HG02938 (cell line): ENCODE data around the gene NKX6-2.

Source experiments
- ATAC-seq: cut with Tn5 transposase; IDR thresholded peaks from one replicate; pipeline ENCODE4 v1.9.1; 2021; ENCODE audit warnings: mild to moderate bottlenecking, moderate library complexity; ENCODE audit not compliant: unreplicated experiment

NKX6-2 gene

DNA sequence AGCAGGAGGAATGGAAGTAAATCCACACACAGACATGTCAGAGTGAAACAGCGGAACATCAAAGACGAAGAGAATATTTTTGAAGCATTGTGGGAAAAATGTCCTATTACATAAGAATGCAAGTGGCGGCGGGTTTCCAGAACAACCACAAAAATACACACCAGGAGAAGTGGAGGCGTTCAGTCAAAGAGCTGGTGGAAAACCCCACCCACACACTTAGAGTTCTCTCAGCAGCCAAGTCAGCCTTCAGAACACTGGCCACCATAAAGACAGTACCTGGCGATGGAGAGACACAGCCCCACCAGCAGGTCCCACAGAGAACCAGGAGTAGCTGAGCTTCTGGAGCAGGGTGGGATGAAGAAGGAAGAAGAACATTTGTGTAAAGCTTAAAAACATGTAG is 23.7 kb downstream of the NKX6-2 start:
- ATAC-seq = no peak

DNA sequence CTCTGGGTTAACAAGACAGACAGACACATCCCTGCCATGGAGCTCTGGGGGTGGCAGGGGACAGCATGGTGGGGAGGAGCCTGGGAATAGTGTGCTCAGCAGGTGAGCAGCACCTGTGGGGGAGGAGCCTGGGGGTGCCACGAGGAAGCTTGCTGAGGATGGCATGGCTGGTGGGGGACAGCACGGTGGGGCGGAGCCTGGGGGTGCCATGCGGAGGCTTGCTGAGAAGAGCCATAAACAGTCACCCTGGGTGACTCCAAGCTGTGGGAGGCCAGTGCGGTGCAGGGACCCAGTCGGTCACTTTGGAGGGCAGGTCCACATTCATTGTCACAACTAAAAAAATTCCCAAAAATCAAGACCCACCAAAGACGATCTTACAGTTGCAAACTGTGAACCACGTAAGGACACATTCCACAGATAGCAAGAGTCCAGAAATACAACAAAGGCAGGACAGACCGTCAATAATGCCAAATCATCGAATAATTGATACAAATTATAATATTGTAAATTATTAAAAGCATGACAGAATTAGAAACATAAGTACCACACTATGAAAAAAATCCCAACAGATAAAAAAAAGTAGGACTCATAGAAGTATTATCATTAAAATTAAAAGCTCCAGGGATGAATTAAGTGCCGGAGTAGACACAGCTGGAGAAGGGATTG is 24.4 kb downstream of the NKX6-2 start:
- no peak for ATAC-seq

GRCh38 chr10:132758865-132759264 is 27.1 kb downstream of the NKX6-2 start:
- ATAC-seq = no peak

DNA sequence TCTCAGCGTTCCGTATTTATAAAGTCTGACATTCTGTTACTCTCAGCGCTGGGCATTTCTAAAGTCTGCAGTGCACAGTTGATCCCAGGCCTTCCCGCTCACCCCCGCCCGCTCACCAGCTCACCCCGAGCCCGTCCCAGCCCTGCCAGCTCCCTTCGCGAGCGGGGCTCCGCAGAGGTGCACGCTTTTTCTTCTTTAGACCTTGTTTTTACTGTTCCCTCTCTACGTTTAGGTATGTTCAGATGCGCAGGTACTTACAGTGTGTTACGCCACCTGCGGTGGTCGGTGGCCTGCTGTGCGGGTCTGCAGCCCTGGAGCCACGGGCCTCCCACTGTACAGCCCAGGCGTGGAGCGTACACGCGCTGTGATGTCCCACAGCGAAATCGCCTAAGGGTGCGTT is 28.8 kb downstream of the NKX6-2 start:
- ATAC-seq = no peak

- no peak for ATAC-seq
Measured at GRCh38 chr10:132756591-132756990, 29.4 kb downstream of the NKX6-2 start.

DNA sequence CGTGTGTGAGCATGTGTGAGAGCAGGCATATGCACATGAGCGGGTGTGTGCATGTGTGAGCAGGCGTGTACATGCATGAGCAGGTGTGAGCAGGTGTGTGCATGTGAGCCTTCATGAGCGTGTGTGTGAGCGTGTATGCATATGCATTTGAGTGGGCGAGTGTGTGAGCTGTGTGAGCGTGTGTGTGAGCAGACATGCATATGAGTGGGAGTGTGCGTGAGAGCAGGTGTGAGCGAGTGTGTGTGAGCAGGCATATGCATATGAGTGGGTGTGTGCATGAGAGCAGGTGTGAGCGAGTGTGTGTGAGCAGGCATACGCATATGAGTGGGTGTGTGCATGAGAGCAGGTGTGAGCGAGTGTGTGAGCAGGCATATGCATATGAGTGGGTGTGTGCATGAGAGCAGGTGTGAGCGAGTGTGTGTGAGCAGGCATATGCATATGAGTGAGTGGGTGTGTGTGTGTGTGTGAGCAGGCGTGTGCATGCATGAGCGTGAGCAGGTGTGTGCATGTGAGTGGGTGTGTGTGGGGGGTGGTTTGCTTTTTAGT is 30.7 kb downstream of the NKX6-2 start:
- ATAC-seq = no peak

DNA sequence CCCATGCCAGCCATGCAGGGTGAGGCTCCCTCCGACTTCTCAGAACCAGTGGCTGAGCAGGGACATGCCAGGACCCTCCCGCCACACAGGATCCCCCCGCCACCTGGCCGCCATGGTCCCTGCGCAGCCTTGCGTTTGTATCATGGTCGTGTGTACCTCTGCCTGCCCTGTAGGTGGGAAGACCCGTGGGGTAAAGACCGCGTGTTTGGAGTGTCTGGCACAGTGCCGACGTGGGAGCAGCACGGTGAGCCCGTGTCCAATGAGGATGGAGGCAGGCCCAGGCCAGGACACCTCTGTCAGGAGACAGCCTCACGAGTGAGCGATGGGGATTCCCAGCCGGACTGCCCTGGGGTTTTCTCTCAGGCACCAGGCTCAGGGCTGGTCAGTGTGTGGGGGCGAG is 31.9 kb downstream of the NKX6-2 start:
- no peak for ATAC-seq

GRCh38 chr10:132753596-132753995 is 32.4 kb downstream of the NKX6-2 start:
- ATAC-seq = no peak

DNA sequence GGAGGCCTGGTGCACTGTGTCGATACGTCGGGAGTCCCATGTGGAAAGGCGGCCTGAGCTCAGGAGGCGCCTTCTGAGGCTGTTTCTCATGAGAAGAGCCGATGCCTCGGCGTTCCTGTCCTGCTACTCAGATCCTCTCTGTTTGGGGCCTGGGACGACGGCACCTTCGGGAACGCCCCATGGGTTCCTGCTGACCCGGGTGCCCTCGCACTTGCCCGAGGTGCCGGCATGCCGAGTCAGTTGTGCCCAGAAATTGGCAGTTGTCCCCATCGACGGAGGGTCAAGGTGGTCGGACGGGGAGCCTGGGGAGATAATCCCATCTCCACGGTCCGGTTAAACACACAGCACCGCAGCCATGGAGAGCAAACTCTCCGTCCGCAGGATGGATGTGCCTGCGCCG is 33.0 kb downstream of the NKX6-2 start:
- no peak for ATAC-seq

DNA sequence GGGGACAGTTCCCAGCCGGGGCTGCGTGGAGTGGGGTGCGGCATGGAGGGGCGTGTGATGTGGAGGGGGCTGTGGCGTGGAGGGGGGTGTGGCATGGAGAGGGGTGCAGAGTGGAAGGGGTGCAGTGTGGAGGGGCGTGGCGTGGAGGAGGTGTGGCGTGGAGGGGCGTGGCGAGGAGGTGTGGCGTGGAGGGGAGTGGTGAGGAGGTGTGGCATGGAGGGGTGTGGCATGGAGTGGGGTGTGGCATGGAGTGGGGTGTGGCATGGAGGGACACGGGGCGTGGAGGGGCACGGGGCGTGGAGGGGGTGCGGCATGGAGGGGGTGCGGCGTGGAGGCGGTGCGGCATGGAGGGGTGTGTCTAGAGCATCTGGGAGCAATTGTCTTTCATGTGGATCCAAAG is 33.6 kb downstream of the NKX6-2 start:
- ATAC-seq = no peak

- ATAC-seq = no peak
Measured at GRCh38 chr10:132750936-132751335, 35.0 kb downstream of the NKX6-2 start.

DNA sequence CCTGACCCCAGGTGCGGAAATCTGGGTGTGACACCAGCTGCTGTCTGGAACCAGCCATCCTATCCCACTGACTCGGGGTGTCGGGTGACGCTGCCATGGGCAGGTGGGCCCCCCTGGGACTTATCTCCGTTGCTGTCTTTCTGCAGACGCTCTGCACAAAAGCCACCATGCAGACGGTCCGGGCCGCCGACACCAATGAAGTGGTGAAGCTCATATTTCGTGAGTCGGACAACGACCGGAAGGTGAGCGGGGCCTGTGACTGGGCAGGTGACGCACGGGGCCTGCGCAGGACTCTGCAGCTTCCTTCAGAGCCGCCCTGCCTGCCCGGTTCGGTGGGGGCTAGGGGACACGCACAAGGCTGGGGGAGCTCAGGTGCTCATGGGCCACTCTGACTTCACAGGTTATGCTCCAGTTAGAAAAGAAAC is 36.6 kb downstream of the NKX6-2 start:
- ATAC-seq = no peak

DNA sequence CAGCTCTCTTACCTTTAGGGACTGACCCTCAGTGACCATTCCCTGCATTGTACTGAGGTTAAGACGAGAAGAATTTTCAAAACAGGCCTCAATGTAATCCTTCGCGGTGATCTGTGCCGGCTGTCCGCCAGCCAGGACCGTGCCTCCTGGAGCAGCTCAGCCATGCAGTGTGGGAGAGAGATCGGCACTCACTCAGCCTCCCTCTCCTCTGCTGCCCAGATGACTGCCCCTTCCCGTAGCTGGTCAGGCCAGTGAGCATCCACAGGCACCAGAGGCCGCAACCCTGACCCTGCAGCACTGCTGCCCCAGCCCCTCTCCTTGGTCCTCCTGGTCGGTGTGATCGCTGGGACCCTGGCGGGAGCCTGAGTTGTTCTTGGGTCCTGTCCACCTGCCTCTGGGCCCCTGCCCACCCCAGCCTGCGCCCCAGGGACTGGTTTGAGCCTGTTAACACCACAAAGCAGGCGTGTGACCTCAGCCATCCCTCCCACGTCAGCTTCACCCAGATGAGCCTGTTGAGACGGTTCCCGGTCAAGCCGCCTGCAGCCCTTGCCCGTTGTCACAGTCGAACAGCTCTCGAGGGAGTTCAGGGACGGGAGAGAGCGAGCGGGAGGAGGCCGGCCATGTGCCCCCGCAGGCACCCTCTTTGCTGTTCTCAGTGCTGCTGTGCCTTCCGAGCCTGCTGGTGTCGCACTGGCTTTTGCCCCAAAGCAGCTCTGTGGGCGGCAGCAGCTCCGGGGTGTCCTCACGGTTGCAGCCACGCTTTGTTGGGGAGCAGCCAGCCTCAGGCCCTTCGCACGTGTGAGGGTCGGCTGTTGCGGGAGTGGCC is 37.2 kb downstream of the NKX6-2 start:
- no peak for ATAC-seq

DNA sequence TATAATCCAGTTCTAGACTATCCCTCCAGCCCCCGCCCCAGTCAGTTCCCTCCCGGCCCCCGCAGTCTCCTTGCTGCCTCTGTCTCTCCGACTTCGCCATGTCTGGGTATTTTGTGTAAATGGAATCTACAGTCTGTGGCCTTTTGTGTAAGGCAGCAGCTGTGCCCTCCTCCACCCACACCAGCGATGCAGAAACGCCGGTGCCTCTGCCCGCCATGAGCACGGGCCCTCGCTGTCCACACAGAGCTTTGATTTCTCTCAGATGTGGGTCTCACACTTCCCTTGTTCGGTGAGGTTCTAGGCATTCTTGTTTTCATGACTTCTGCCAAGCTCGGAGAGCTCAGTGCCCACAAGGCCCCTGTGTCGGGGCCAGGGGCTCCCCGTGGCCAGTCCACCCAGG is 37.8 kb downstream of the NKX6-2 start:
- ATAC-seq = no peak

GRCh38 chr10:132746801-132747625 is 38.9 kb downstream of the NKX6-2 start:
- ATAC-seq = no peak

GRCh38 chr10:132746386-132746785 is 39.6 kb downstream of the NKX6-2 start:
- no peak for ATAC-seq

GRCh38 chr10:132745971-132746370 is 40.0 kb downstream of the NKX6-2 start:
- ATAC-seq = no peak

- ATAC-seq = no peak
Measured at GRCh38 chr10:132745511-132745910, 40.4 kb downstream of the NKX6-2 start.

- ATAC-seq = no peak
Measured at GRCh38 chr10:132744839-132745238, 41.1 kb downstream of the NKX6-2 start.

DNA sequence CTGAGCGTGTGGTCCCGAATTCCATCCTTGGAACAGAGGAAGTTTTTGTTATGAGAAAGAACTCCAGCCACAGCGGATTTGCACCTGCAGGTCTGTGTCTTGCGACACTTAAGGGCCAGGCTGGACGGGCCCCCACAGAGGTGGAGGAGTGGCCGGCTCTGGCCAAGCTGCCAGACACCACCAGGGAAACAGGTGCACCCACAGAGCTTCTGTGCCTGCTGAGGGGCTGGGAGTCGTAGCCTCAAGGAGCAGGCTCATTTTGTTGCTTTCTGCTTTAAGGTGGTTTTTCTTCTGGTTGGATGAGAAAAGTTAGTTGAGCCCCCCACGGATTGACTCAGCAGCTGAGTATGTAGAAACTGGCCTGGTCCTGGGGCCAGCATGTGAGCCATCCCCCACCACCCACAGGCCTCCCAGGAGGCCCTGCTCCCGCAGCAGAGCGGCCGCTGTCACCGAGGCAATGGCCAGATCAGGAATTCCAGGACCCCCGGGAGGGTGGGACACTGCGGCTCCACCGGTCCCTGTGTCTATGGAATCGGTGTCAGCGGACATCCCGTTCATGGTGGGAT is 41.9 kb downstream of the NKX6-2 start:
- no peak for ATAC-seq
